ENCODE measurements around the gene PYGO2. TPM values are rescaled to one million over a fixed set of nuclear protein-coding genes. Genes with fewer than 3 reads are reported as not detected.

Gene PYGO2
- total RNA-seq, 1 experiment from 2014 or later = 37.4 TPM

- TF ChIP-seq AFF4 (CRISPR knock-in tag; IDR thresholded peaks at IDR 0.05; ENCODE audit: borderline replicate concordance) (no peak), EMX1 (CRISPR knock-in tag; IDR thresholded peaks at IDR 0.05) (no peak), SMAD4 (CRISPR knock-in tag; IDR thresholded peaks at IDR 0.05) (no peak), JUN (CRISPR knock-in tag; IDR thresholded peaks at IDR 0.05) (no peak), ZNF281 (CRISPR knock-in tag; IDR thresholded peaks at IDR 0.05) (no peak), USF2 (CRISPR knock-in tag; IDR thresholded peaks at IDR 0.05) (peak; percentile 91), E2F5 (CRISPR knock-in tag; IDR thresholded peaks at IDR 0.05) (no peak), ZNF416 (CRISPR knock-in tag; IDR thresholded peaks at IDR 0.05) (no peak), JAZF1 (CRISPR knock-in tag; IDR thresholded peaks at IDR 0.05) (no peak), PREB (CRISPR knock-in tag; IDR thresholded peaks at IDR 0.05; ENCODE audit: borderline replicate concordance) (no peak), ZNF671 (CRISPR knock-in tag; IDR thresholded peaks at IDR 0.05) (no peak), ATF1 (CRISPR knock-in tag; IDR thresholded peaks at IDR 0.05) (no peak), IRF1 (CRISPR knock-in tag; IDR thresholded peaks at IDR 0.05) (no peak), ATF6 (CRISPR knock-in tag; IDR thresholded peaks at IDR 0.05) (no peak), NFYB (CRISPR knock-in tag; conservative IDR thresholded peaks at IDR 0.05; ENCODE audit: low read depth) (peak; percentile 58; the same call in 1 of the 2 replicates), ZNF138 (CRISPR knock-in tag; conservative IDR thresholded peaks at IDR 0.05) (no peak)
- TF ChIP-seq, protein P1, sequence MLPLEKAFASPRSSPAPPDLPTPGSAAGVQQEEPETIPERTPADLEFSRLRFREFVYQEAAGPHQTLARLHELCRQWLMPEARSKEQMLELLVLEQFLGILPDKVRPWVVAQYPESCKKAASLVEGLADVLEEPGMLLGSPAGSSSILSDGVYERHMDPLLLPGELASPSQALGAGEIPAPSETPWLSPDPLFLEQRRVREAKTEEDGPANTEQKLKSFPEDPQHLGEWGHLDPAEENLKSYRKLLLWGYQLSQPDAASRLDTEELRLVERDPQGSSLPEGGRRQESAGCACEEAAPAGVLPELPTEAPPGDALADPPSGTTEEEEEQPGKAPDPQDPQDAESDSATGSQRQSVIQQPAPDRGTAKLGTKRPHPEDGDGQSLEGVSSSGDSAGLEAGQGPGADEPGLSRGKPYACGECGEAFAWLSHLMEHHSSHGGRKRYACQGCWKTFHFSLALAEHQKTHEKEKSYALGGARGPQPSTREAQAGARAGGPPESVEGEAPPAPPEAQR (CRISPR knock-in tag; IDR thresholded peaks at IDR 0.05) = no peak
- TF ChIP-seq, protein P2, sequence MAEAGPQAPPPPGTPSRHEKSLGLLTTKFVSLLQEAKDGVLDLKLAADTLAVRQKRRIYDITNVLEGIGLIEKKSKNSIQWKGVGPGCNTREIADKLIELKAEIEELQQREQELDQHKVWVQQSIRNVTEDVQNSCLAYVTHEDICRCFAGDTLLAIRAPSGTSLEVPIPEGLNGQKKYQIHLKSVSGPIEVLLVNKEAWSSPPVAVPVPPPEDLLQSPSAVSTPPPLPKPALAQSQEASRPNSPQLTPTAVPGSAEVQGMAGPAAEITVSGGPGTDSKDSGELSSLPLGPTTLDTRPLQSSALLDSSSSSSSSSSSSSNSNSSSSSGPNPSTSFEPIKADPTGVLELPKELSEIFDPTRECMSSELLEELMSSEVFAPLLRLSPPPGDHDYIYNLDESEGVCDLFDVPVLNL (CRISPR knock-in tag; IDR thresholded peaks at IDR 0.05; ENCODE audit: borderline replicate concordance, low read depth) = no peak
- TF ChIP-seq, protein P3, sequence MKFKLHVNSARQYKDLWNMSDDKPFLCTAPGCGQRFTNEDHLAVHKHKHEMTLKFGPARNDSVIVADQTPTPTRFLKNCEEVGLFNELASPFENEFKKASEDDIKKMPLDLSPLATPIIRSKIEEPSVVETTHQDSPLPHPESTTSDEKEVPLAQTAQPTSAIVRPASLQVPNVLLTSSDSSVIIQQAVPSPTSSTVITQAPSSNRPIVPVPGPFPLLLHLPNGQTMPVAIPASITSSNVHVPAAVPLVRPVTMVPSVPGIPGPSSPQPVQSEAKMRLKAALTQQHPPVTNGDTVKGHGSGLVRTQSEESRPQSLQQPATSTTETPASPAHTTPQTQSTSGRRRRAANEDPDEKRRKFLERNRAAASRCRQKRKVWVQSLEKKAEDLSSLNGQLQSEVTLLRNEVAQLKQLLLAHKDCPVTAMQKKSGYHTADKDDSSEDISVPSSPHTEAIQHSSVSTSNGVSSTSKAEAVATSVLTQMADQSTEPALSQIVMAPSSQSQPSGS (CRISPR knock-in tag; IDR thresholded peaks at IDR 0.05; ENCODE audit: borderline replicate concordance, low read depth) = no peak
Measured at GRCh38 chr1:154955718-154956543, 5.7 kb downstream of the PYGO2 start, which contains the start of gene PBXIP1 (continued).

Data from WTC11 (cell line).